ENCODE measurements around the gene TKTL1. TPM values are rescaled to one million over a fixed set of nuclear protein-coding genes. Genes with fewer than 3 reads are reported as not detected.

Gene TKTL1
- total RNA-seq, 1 donor from 2014 or later = not detected

DNA sequence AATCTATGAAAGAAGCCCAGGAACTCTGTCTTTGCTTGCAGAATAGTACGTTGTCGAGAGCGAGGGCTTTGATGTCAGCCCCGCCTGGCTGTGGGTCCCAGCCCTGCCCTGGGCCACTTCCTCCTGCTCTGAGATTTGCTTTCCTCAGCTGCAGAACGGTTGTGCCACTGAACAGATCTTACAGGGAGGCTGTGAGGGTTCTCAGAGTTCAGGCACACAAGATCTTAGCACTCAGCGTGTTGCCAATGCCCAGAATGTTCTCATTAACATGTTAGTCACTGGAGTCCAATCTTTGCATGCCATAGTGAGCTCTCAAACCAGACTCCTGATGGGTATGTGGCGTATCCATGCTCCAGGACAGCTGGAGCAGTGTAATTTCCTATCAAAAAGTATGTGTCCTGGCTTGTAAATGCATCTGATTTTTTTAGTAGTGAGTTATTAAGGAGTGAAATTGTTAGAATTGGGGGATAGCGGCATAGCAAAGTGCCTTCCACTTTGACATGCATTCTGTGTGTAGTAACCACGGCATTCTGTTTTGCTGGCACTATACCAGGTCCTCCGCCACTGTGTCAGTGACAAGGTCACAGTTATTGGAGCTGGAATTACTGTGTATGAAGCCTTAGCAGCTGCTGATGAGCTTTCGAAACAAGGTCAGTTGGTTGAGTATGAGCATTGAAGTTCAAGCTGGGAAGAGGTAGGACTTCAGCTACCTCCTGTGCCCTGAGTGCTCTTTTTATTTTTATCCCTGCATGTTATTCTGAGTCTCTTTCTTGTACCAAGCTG, 31.6 kb downstream of the TKTL1 start:
- Histone ChIP-seq H3K27me3 (ENCODE audit: control insufficient read depth, insufficient read depth, low read length) (peaks cover 3% of the 10 kb centered on the region), H3K4me3 (ENCODE audit: low read depth, low read length) (no peak overlapping the region), H3K36me3 (ENCODE audit: control insufficient read depth, insufficient read depth, low read length) (no peaks in the 10 kb centered on the region)
- no peak for DNase-seq (ENCODE audit: low read depth)
- TF ChIP-seq, protein P1, sequence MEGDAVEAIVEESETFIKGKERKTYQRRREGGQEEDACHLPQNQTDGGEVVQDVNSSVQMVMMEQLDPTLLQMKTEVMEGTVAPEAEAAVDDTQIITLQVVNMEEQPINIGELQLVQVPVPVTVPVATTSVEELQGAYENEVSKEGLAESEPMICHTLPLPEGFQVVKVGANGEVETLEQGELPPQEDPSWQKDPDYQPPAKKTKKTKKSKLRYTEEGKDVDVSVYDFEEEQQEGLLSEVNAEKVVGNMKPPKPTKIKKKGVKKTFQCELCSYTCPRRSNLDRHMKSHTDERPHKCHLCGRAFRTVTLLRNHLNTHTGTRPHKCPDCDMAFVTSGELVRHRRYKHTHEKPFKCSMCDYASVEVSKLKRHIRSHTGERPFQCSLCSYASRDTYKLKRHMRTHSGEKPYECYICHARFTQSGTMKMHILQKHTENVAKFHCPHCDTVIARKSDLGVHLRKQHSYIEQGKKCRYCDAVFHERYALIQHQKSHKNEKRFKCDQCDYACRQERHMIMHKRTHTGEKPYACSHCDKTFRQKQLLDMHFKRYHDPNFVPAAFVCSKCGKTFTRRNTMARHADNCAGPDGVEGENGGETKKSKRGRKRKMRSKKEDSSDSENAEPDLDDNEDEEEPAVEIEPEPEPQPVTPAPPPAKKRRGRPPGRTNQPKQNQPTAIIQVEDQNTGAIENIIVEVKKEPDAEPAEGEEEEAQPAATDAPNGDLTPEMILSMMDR (IDR thresholded peaks at IDR 0.05; ENCODE audit: insufficient read depth, low read length, poor library complexity, severe bottlenecking) = no peak

DNA sequence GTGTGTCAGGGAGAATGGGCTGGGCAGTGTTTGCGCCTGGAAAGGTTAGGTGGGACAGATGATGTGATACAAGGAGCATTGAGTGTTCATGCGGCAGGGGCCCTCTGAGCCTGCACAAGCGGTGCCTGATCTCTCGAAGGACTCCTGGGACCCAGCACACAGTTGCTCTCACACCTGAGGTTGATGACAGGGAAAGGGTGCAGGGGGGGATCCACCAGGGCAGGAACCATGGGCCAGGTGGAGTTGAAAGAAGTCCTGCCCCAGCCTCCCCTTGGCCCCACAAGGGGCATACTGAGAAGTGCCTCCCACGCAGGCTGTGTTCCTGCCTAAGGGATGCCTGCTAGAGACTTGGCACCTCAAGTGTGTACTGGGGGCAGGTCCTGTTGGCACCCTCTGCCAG, 33.1 kb downstream of the TKTL1 start:
- TF ChIP-seq, protein P1 (IDR thresholded peaks at IDR 0.05; ENCODE audit: insufficient read depth, low read length, poor library complexity, severe bottlenecking) = no peak
- peaks cover 2% of the 10 kb centered on the region for H3K27me3 ChIP-seq (ENCODE audit: control insufficient read depth, insufficient read depth, low read length)
- no peak for DNase-seq (ENCODE audit: low read depth)
- no peak overlapping the region for H3K4me3 ChIP-seq (ENCODE audit: low read depth, low read length)
- no peaks in the 10 kb centered on the region for H3K36me3 ChIP-seq (ENCODE audit: control insufficient read depth, insufficient read depth, low read length)

DNA sequence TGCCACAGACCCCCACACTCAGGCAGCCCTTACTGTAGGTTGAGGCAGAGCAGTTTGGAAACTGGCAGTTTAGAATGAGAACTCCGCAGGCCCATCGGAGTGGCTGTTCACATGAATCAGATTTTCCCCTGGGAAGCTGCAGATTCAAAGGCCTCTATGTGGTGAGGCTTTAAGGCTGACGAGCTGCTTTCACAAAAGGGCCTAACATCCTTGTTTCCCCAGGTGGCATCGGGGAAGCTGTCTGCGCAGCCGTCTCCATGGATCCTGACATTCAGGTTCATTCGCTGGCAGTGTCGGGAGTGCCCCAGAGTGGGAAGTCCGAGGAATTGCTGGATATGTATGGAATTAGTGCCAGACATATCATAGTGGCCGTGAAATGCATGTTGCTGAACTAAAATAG, 33.7 kb downstream of the TKTL1 start:
- Histone ChIP-seq H3K36me3 (ENCODE audit: control insufficient read depth, insufficient read depth, low read length) (no peaks in the 10 kb centered on the region), H3K27me3 (ENCODE audit: control insufficient read depth, insufficient read depth, low read length) (no peaks in the 10 kb centered on the region), H3K4me3 (ENCODE audit: low read depth, low read length) (no peak overlapping the region)
- DNase-seq (ENCODE audit: low read depth) = no peak
- TF ChIP-seq, protein P1 (IDR thresholded peaks at IDR 0.05; ENCODE audit: insufficient read depth, low read length, poor library complexity, severe bottlenecking) = no peak

DNA sequence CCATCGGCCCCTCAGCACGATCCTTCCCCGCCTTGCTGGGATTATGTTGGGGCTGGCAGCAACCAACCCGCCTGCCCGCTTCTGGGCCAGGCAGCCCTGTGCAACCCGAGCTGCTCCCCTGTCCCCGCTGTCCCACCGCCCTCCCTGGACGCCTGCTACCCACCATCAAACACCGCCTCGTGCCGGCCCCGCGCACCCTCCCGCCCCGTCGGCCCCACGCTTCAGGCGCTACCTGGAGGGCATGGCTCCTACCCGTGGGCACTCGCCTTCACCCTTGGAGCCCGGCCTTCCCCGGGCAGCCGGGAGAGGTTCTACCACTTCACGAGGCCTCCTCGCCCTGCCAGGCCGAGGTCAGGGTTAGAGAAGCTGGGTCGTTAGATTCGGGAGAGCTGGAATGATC, 37.0 kb downstream of the TKTL1 start:
- TF ChIP-seq, protein P1 (IDR thresholded peaks at IDR 0.05; ENCODE audit: insufficient read depth, low read length, poor library complexity, severe bottlenecking) = no peak
- Histone ChIP-seq H3K36me3 (ENCODE audit: control insufficient read depth, insufficient read depth, low read length) (no peaks in the 10 kb centered on the region), H3K27me3 (ENCODE audit: control insufficient read depth, insufficient read depth, low read length) (no peaks in the 10 kb centered on the region), H3K4me3 (ENCODE audit: low read depth, low read length) (no peak overlapping the region)
- no peak for DNase-seq (ENCODE audit: low read depth)

DNA sequence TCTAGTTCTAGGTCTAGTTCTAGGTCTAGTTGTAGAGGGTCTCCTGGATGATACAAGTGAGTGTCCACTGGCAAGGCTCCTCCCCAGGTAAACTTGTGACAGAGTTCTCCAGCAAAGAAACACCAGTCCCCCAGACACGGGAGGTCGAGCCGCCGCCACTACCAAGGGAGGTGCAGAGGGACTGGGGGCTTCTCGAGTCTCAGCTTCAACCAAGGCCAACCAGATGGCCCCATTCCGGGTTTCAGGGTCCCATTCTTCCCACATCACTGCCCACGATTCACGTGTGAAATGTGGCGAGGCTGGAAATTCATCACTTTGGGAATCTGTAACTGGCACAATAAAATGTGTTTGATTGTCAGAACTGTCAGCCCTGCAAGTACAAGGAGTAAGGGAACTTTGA, 37.5 kb downstream of the TKTL1 start:
- TF ChIP-seq, protein P1 (IDR thresholded peaks at IDR 0.05; ENCODE audit: insufficient read depth, low read length, poor library complexity, severe bottlenecking) = no peak
- Histone ChIP-seq H3K27me3 (ENCODE audit: control insufficient read depth, insufficient read depth, low read length) (no peaks in the 10 kb centered on the region), H3K36me3 (ENCODE audit: control insufficient read depth, insufficient read depth, low read length) (no peaks in the 10 kb centered on the region), H3K4me3 (ENCODE audit: low read depth, low read length) (no peak overlapping the region)
- DNase-seq (ENCODE audit: low read depth) = no peak

DNA sequence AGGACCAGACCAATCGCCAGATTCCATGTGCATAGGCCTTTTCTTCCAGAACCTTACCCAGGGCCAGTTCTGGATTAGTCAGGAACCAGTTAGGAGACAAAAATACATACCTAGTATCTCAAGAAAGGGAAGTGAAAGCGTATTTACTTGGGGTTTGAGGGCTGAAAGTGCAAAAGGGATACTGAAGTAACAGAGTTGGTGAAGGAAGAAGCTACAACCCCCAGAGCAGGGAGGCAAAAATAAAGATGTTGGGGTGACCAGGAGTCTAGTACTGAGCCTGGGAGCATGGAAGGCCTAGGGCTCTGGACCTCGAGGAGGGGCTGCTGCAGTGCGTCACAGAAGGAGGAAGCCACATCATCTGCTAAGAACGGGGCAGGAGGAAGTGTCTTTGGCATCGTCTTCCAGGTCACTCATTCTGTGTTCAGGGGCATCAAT, 38.3 kb downstream of the TKTL1 start:
- TF ChIP-seq, protein P1 (IDR thresholded peaks at IDR 0.05; ENCODE audit: insufficient read depth, low read length, poor library complexity, severe bottlenecking) = no peak
- Histone ChIP-seq H3K4me3 (ENCODE audit: low read depth, low read length) (no peak overlapping the region), H3K27me3 (ENCODE audit: control insufficient read depth, insufficient read depth, low read length) (no peaks in the 10 kb centered on the region), H3K36me3 (ENCODE audit: control insufficient read depth, insufficient read depth, low read length) (no peaks in the 10 kb centered on the region)
- DNase-seq (ENCODE audit: low read depth) = no peak
